ENCODE results near the gene CTNNA2.
"Not testable (repeated sequence)": the region's sequence is repeated elsewhere in the genome, so short reads cannot be mapped to it uniquely, and the experiment has no call there.

CTNNA2 gene

GRCh38 chr2:80112790-80113189 lies 599.9 kb downstream of the CTNNA2 start:
- DNase-seq = no peak

- DNase-seq = no peak
Measured at GRCh38 chr2:80113399-80113798, 600.5 kb downstream of the CTNNA2 start.

DNA sequence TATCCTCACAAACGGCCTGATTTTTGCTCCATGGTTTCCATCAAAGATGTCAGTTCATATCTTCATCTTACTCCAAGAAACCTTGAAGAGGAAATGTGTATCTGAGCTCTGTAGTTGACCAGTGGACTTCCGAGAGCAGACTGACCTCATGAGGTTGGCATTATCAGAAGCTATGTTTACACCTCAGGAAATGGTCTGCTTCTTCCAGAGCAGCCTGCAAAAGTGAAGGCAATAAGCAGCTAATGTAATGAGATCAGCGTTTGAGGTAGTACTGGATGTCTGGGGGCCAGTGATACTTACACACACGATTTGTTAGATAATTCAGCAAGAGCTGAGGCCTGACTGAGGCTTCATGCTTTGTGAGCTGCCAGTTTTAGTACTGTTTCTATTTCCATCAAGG lies 602.0 kb downstream of the CTNNA2 start:
- no peak for DNase-seq

- DNase-seq = no peak
Measured at GRCh38 chr2:80117401-80117800, 604.5 kb downstream of the CTNNA2 start.

- no peak for DNase-seq
Measured at GRCh38 chr2:80120866-80121265, 608.0 kb downstream of the CTNNA2 start.

DNA sequence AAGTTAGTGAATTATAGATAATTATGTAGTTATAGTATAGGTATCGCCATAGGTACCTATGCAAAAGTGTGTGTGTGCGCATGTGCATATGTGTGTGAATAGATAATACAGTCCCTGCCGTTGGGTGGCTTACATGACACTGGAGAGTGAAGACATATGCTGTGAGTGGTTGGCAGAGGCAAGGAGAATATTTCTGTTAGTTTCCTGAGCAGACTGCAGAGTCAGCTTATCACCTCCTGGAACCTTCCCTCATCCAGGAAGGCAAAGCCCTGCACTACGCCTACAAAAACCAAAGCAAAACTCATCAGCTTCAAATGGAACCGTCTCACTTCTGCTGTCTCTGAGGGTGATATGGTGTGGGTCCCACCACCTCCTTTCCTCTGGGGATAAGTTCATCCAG lies 609.8 kb downstream of the CTNNA2 start:
- DNase-seq = no peak

GRCh38 chr2:80126596-80127189 lies 613.8 kb downstream of the CTNNA2 start:
- no peak for DNase-seq

DNA sequence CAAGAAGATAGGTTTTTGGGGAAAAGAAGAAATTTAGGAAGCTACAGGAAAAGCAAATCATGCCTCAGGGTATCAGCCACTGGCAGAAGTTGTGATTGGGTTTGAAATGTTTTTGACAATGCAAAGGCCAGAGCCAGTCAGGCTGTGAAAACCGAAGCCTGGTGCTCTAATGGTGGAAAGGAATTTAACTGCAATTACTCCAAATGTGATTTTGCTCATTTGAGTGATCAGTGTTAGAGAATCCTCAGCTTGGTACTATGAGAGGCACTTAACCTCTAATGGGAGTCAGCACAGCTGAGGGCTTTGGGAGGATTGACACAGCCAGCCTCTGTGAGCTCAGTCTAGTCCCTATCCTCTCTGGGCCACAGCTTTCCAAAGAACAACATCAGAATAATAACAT lies 615.2 kb downstream of the CTNNA2 start:
- no peak for DNase-seq

DNA sequence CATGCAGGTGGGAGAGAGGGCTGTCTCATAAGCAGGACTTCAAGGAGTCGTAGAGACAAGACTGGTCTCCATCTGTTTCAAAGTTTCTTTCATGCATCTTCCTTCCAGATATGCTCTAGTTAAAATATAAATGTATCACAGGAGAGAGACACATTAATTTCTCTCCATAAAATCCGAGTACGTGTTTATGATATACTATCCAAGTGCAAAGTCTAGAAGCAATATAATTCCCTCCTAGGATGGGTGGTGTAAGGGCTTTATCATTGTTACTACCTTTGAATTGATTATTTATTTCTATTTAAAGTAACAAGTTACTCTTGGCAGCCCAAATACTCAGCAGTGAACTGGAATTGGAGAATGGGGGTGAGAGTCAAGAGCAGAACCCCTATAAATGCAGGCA lies 619.4 kb downstream of the CTNNA2 start:
- no peak for DNase-seq

GRCh38 chr2:80135001-80135400 lies 622.1 kb downstream of the CTNNA2 start:
- DNase-seq = no peak

GRCh38 chr2:80136338-80136737 lies 623.5 kb downstream of the CTNNA2 start:
- DNase-seq = no peak

DNA sequence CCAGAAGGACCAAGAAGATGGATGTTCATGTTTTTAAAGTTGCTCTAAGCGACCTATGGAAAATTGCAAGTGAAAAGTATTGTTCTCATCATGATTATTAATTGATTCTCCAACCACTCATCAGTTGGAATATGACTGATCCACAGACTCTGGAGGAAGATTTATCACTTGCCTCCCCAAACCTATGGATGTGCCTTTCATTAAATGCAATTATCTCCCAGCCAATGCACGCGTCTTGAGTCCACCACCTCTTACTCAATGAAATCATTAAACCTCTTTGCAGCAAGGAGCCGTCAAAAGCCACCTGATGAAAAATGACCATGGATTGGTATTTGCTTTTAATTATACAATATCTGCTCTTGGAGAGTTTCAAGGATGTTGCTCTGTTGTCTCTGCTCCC lies 626.1 kb downstream of the CTNNA2 start:
- no peak for DNase-seq

GRCh38 chr2:80141007-80141726 lies 628.3 kb downstream of the CTNNA2 start:
- DNase-seq = no peak

- DNase-seq = no peak
Measured at GRCh38 chr2:80145499-80145898, 632.6 kb downstream of the CTNNA2 start.

GRCh38 chr2:80146757-80147156 lies 633.9 kb downstream of the CTNNA2 start:
- not testable (repeated sequence) for DNase-seq

DNA sequence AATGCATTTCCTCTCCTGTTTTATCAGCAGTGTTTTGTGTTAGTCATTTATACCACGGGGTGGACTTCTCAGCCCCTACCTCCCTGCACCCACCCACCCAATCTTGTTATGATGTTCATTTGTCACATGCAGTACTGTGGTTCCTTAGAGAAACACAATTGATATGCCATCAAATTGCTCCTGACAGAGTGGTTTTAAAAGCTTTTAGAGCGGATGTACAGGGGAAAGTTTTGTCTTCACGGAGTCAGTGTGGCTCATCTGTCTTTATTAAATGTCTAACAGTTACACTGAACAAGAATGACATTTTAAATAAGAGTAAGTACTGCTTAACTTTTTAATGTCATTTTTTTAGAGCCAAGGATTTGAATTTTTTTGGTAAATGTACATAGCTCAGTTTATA lies 634.8 kb downstream of the CTNNA2 start:
- no peak for DNase-seq

DNA sequence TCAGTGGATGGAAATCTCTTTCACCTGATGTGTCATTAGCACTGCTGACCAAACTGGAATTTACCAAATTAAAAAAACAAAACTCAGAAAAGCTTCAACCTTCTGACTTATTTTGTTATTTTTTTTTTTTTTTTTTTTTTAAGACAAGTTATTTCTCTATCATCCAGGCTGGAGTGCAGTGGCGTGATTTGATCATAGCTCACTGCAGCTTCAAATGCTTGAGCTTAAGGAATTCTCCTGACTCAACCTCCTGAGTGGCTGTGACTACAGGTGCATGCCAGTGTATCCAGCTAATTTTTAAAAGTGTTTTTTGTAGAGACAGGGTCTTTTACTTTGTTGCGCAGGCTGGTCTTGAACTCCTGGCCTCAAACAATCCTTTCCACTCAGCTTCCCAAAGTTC lies 636.1 kb downstream of the CTNNA2 start:
- DNase-seq = no peak

GRCh38 chr2:80149991-80150390 lies 637.1 kb downstream of the CTNNA2 start:
- no peak for DNase-seq

GRCh38 chr2:80151248-80151647 lies 638.4 kb downstream of the CTNNA2 start:
- no peak for DNase-seq

DNA sequence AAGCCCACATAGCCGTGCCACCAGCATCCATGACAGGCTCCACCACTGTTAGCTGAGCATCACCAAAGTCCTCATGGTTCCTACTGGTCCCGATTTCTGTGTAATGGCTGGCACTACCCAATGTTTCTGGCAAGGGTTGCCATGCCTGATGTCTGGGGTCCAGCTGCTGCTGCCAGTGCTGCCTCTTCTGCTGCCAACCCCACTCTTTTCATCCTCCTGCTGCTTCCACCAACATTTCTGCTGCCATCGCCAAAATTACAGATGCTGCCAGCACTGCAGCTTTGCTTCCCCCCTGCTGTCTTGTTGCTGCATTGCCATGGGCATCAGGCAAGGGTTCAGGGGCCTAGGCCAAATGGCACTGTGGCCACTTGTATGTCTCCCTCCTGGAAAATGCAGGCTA lies 638.8 kb downstream of the CTNNA2 start:
- DNase-seq = no peak

GRCh38 chr2:80153151-80153550 lies 640.3 kb downstream of the CTNNA2 start:
- DNase-seq = no peak

DNA sequence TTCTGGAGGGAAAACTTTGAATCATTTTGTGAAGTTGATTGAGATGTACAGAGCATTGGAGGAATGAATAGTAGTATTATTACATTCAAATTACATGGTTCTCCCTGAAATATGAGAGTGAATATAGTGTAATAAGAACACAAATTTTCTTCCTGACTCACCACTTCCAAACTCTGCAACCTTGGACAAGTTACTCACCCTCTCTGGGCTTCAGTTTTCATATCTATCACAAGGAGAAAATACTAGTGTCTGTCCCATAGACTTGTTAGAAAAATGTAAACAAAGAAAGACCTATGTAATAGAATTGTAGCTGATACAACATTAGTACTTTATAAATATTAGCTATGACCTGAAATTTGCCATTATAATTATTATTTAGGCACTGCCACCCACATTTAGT lies 640.9 kb downstream of the CTNNA2 start:
- no peak for DNase-seq

DNA sequence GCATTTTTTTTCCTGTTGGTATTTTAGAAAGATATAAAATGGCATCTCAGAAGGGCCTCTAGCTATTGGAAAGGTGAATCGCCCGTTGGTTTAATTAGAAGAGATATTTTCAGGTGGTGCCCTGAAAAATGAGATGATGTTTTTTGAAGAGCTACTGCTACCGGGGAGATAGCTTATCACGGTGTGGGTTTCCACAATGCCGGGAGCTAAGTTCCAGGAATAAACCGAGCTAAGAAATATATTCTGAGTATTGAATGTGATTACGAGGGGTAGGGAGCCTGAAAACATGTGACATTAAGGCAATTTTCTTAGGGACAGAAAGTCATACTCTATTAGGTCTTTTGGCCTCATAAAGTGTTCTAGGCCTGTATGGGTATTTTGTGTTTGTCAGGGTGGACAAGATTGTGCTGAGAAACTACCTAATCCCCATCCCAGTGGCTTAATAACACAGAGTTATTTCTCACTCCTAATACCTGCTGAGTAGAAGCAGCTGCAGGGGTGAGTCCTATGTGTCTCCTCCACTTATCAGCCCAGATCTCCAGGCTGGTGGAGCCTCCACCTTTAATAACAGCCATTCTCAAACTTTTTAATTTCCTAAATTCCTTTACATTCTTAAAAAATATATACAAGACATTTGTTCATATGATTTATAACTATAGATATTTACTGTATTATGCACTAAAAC lies 641.5 kb downstream of the CTNNA2 start:
- no peak for DNase-seq

- no peak for DNase-seq
Measured at GRCh38 chr2:80164375-80164774, 651.5 kb downstream of the CTNNA2 start.

All from NCI-H2029 treated with DMSO at 0.1 percent for 48 hours (cell line).